ENCODE data around the gene VAV2.

VAV2 gene

DNA sequence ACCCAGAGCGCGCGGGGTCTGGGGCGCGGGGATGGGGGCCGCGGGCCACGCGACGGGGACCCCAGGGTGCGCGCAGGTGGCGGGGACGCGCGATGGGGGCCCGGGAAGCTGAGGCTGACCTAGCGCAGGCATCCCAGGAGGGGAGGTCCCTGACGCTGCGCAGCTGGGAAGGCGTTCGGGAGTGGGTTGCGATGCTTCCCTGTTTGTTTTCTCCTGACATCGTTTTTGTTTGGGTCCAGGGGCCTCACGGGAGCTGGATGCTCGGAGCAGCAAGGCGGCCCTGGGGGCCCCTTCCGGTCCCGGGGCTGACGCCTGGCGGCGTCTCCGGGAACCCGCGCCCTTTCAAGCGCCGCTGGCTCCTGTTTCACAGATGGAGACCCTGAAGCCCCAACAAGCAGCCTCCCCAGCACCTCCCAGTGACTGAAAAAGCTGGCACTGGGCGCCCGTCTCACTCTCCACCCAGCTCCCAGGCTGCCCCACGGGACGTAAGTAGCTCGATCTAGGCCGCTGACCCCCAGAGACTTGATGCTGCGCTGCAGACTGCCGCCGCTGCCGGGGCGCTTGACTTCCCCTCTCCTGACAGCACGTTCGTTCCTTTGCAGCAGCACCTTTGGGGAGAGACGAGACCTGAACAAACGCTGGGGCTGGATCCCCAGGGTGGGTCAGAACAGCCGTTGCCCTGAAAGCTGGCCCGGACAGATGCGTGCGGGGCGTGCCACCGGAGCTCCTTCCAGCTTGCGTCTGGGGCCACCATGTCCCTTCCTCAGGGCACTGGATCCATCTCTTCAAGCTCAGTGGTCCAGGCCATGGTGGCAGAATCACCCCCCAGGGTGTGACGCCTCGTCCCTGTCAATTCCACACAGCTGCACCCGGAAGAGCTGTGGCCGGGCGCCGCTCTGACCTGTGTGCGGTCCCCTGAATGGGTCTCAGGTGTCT lies 33.8 kb upstream of the VAV2 start:
- Mint-ChIP-seq H3K4me3 (peak overlapping the region; percentile 82), H3K9me3 (no peaks in the 10 kb centered on the region), H3K4me1 (peaks cover 32% of the 10 kb centered on the region), H3K27ac (no peak overlapping the region), H3K36me3 (ENCODE audit: low read depth) (peaks cover 25% of the 10 kb centered on the region), H3K27me3 (ENCODE audit: low read depth, poor library complexity) (peaks cover 6% of the 10 kb centered on the region)
- TF ChIP-seq, protein P1, sequence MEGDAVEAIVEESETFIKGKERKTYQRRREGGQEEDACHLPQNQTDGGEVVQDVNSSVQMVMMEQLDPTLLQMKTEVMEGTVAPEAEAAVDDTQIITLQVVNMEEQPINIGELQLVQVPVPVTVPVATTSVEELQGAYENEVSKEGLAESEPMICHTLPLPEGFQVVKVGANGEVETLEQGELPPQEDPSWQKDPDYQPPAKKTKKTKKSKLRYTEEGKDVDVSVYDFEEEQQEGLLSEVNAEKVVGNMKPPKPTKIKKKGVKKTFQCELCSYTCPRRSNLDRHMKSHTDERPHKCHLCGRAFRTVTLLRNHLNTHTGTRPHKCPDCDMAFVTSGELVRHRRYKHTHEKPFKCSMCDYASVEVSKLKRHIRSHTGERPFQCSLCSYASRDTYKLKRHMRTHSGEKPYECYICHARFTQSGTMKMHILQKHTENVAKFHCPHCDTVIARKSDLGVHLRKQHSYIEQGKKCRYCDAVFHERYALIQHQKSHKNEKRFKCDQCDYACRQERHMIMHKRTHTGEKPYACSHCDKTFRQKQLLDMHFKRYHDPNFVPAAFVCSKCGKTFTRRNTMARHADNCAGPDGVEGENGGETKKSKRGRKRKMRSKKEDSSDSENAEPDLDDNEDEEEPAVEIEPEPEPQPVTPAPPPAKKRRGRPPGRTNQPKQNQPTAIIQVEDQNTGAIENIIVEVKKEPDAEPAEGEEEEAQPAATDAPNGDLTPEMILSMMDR (IDR thresholded peaks at IDR 0.05) = peak; percentile 19
- DNase-seq = peak; percentile 65

DNA sequence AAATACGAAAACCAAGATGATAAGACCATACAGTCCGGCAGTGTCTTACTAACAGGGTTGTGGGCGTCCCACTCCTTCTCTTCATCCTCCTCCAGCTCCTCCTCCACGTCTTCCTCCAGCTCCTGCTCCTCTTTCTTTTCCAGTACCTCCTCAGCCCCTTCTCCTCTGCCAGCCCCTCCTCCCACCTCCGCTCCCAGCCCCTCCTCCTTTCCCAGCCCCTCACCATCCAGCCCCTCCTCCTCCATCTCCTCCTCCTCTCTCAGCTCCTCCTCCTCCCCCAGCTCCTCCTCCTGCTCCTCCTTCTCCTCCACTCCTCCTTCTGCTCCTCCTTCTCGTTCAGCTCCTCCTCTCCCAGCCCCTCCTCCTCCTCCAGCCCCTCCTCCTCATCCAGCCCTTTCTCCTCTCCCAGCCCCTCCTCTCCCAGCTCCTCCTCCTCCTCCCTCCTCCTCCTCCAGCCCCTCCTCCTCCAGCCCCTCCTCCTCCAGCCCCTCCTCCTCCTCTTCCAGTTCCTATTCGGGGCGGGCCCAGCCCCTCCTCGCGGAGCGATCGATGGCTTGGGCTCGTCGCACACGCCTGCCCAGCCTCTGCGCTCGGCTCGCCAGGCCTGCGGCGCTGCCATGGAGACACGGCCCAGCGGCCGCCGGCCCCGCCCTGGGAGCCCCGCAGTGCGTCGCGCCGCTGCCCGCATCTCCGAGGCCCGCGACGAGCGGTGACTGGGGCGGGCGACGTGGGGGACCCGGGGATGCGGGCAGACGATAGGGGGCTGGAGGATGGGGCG lies 32.9 kb upstream of the VAV2 start, which contains the start of gene BRD3OS:
BRD3OS (plus strand) TSS at position 654 of the 778 bp plus-strand sequence. CDS start 1,267 bp downstream, outside the sequence.
- peak within 1 kb of the TSS; percentile 64 for H3K27ac Mint-ChIP-seq
- H3K36me3 Mint-ChIP-seq (ENCODE audit: low read depth) = peaks cover 20% of the 10 kb centered on the region
- H3K4me3 Mint-ChIP-seq = peak within 1 kb of the TSS; percentile 82
- peak; percentile 94 for DNase-seq
- peaks cover 28% of the 10 kb centered on the region for H3K4me1 Mint-ChIP-seq
- TF ChIP-seq, protein P1 (IDR thresholded peaks at IDR 0.05) = no peak
- no peaks in the 10 kb centered on the region for H3K9me3 Mint-ChIP-seq
- peaks cover 6% of the 10 kb centered on the region for H3K27me3 Mint-ChIP-seq (ENCODE audit: low read depth, poor library complexity)

DNA sequence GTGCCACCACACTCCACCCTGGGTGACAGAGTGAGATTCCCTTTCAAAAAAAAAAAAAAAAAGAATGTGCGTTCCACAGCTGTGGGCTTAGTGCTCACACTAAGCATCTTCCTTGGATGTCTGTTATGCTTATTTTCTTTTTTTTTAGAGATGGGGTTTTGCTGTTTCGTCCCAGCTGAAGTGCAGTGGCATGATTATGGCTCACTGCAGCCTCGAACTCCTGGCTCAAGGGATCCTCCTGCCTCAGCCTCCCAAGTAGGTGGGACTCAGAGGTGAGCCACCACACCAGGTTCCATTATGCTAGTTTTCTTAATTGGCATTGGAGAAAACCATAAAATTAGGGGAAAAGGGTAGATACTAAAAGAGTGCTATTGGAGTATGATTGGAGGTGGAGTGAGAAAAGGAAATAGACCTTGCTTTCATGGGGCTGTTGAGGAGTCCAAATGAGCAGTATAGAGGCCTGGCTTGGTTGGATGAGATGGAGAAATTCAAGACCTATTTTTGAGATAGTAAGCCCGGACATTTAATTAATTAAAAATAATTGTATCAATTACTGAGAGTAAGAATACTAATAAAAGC lies 32.2 kb upstream of the VAV2 start:
- H3K4me1 Mint-ChIP-seq = peaks cover 28% of the 10 kb centered on the region
- H3K4me3 Mint-ChIP-seq = peak overlapping the region; percentile 60
- TF ChIP-seq, protein P1 (IDR thresholded peaks at IDR 0.05) = no peak
- H3K9me3 Mint-ChIP-seq = no peaks in the 10 kb centered on the region
- no peak for DNase-seq
- peak overlapping the region; percentile 64 for H3K27ac Mint-ChIP-seq
- peaks cover 6% of the 10 kb centered on the region for H3K27me3 Mint-ChIP-seq (ENCODE audit: low read depth, poor library complexity)
- peaks cover 20% of the 10 kb centered on the region for H3K36me3 Mint-ChIP-seq (ENCODE audit: low read depth)

DNA sequence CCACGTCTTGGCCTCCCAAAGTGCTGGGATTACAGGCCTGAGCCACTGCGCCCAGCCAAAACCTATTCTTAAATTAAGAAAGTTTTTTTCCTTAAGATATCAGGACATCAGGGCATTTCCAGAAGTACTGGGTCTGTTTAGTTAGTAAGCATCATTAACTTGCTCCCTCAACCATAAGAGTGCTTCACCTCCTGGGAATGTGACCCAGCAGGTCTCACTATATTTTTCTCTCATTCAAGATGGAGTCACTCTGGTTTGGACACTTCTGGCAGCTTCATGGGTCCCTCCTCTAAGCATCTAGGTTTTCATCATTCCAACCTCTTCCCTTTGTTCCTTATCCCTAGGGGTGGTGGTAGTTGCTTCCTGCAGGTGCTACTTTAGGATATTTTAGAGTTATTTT lies 22.8 kb upstream of the VAV2 start:
- H3K36me3 Mint-ChIP-seq (ENCODE audit: low read depth) = peaks cover 12% of the 10 kb centered on the region
- H3K27me3 Mint-ChIP-seq (ENCODE audit: low read depth, poor library complexity) = peaks cover 10% of the 10 kb centered on the region
- H3K9me3 Mint-ChIP-seq = peaks cover 41% of the 10 kb centered on the region
- no peak overlapping the region for H3K4me3 Mint-ChIP-seq
- TF ChIP-seq, protein P1 (IDR thresholded peaks at IDR 0.05) = no peak
- no peaks in the 10 kb centered on the region for H3K4me1 Mint-ChIP-seq
- no peak overlapping the region for H3K27ac Mint-ChIP-seq
- no peak for DNase-seq

DNA sequence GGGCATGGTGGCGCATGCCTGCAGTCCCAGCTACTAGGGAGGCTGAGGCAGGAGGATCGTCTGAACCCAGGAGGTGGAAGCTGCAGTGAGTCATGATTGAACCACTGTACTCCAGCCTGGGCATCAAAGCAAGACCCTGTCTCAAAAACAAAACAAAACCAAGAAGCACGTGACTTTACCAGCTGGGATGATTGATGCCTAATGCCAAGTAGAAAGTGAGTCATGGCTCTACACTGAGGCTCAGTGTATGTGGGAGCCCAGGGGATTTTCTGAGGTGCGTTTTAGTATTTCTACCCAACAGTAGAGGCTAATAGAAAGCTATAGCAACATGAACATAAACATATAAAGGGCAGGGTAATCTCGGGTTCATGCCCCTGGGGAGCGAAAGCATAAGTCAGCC lies 19.3 kb upstream of the VAV2 start:
- H3K4me3 Mint-ChIP-seq = no peak overlapping the region
- peaks cover 32% of the 10 kb centered on the region for H3K9me3 Mint-ChIP-seq
- H3K27me3 Mint-ChIP-seq (ENCODE audit: low read depth, poor library complexity) = peaks cover 22% of the 10 kb centered on the region
- no peaks in the 10 kb centered on the region for H3K4me1 Mint-ChIP-seq
- TF ChIP-seq, protein P1 (IDR thresholded peaks at IDR 0.05) = no peak
- no peak overlapping the region for H3K27ac Mint-ChIP-seq
- peaks cover 7% of the 10 kb centered on the region for H3K36me3 Mint-ChIP-seq (ENCODE audit: low read depth)
- no peak for DNase-seq
